Ovary (tissue), 9 donors: Measurements from ENCODE around the gene CXCR2. TPM values are rescaled to one million over a fixed set of nuclear protein-coding genes. Genes with fewer than 3 reads are reported as not detected.

Experiments used
- DNase-seq, 5 donors: peaks; one replicate each; pipeline ENCODE4 v3.0.0-alpha.2; 2019 to 2020
- H3K27ac ChIP-seq, 2 donors: fragments of 200-600 bp; one replicate each; pipeline versions ENCODE4 v1.5.1 to v1.8.0; 2019 to 2022
- H3K27me3 ChIP-seq: fragments of 200-600 bp; one replicate; pipeline ENCODE4 v1.8.0; 2022
- H3K36me3 ChIP-seq: fragments of 200-600 bp; sonication (generic); one replicate; pipeline ENCODE4 v1.5.1; 2019
- H3K4me1 ChIP-seq: one replicate; pipeline ENCODE4 v1.8.1; 2013; ENCODE audit warnings: mild to moderate bottlenecking, moderate library complexity; ENCODE audit not compliant: insufficient read depth
- H3K4me3 ChIP-seq: fragments of 200-600 bp; sonication (generic); one replicate; pipeline ENCODE4 v1.5.1; 2017
- H3K9me3 ChIP-seq, 2 donors: fragments of 200-600 bp in 1 of 2; sonication (generic) in 1 of 2; one replicate each; pipeline versions ENCODE4 v1.5.1 to v1.8.1; 2013 to 2019; ENCODE audit warnings: mild to moderate bottlenecking in 1 of 2, moderate library complexity in 1 of 2
- EP300 ChIP-seq: sonication (generic); formaldehyde crosslinking; IDR thresholded peaks from one replicate; pipeline ENCODE4 v1.6.1; 2017; ENCODE audit warnings: antibody characterized with exemption
- POLR2A ChIP-seq: fragments of 450-650 bp; IDR thresholded peaks from one replicate; pipeline ENCODE4 v1.6.1; 2017; ENCODE audit warnings: antibody characterized with exemption, mild to moderate bottlenecking, moderate library complexity
- WGBS, 3 donors: extraction: QIAGEN DNeasy Blood & Tissue Kit in 1 of 3; methylation state at CpG; one replicate each; pipeline versions ENCODE4 v1.1.5 to v1.1.7; 2013 to 2017; 5-methylcytosine and 5-hydroxymethylcytosine counted together
- intact Hi-C, 4 donors: fragments of 100-400 bp; cut with DNase I; formaldehyde crosslinking; loops; one replicate each; pipeline versions ENCODE4 v1.11.0 to v1.15.1; 2022 to 2023
- polyA plus RNA-seq, 2 donors: library from polyadenylated mRNA; stranded (reverse); fragments of 200-250 nt in 1 of 2; fragments of 350-450 nt in 1 of 2; fragmentation: Illumina TruSeq in 1 of 2; extraction: RNeasy Lipid Tissue Mini Kit (QIAGEN cat#74804) in 1 of 2; gene quantifications; one replicate each; pipeline ENCODE4 v1.2.3, GENCODE V29; 2013 to 2014
- total RNA-seq, 7 donors: library from RNA; depleted of rRNA in 2 of 7; stranded (reverse); fragments of >200 nt in 2 of 7; fragmentation: NEBNext Ultra II Directional in 3 of 7; extraction: Animal tissue kit (Norgen Biotek cat#: 25700) in 3 of 7; gene quantifications; one replicate each; pipeline versions ENCODE4 v1.1.0 to v1.2.4, GENCODE V29; 2016 to 2023
- TF ChIP-seq, protein P1 (sequence below), 3 donors: fragments of 450-650 bp in 2 of 3; fragments of 200-600 bp in 1 of 3; IDR thresholded peaks; one replicate each; pipeline versions ENCODE4 v1.5.1 to v1.8.0; 2016 to 2022; ENCODE audit warnings: antibody characterized with exemption in 3 of 3, mild to moderate bottlenecking in 1 of 3
- donor health status: DM: no; HTN: no; CAD: no; lungs with moderate emphysema.
- donor health status: DM: no; HTN: no; CAD: no.
- donor health status: Bipolar disorder and iron deficiency.
- donor health status: DM: yes; HTN: yes; CAD: no.
- donor health status: DM: no; HTN: no; CAD: no.
- donor health status: DM: yes; HTN: yes; CAD: no.

Gene CXCR2
- total and polyA plus RNA-seq, 9 donors = 0.08 to 3.0 (median 0.33) TPM; not detected in 2

- 84 to 86% (median 84%) methylated on average over 5 of the region's 5 CpGs for WGBS, 3 donors
Measured at GRCh38 chr2:218149848-218150440, 24.1 kb downstream of the CXCR2 start.

DNA sequence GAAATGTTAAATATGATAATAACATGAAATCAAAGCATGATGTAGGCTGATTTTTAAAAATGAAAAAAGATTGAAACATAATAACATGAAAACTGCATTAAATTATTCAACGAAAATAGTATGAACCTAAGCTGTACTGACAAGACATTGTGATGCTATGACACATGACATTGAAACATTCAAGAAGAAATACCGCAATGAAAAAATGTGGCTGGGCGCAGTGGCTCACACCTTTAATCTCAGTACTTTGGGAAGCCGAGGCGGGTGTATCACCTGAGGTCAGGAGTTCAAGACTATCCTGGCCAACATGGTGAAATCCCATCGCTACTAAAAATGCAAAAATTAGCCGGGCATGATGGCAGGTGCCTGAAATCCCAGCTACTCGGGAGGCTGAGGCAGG, 26.3 kb downstream of the CXCR2 start:
- 89 to 91% (median 91%) methylated on average over 8 of the region's 8 CpGs for WGBS, 3 donors
- TF ChIP-seq POLR2A = no peak
- TF ChIP-seq, protein P1, sequence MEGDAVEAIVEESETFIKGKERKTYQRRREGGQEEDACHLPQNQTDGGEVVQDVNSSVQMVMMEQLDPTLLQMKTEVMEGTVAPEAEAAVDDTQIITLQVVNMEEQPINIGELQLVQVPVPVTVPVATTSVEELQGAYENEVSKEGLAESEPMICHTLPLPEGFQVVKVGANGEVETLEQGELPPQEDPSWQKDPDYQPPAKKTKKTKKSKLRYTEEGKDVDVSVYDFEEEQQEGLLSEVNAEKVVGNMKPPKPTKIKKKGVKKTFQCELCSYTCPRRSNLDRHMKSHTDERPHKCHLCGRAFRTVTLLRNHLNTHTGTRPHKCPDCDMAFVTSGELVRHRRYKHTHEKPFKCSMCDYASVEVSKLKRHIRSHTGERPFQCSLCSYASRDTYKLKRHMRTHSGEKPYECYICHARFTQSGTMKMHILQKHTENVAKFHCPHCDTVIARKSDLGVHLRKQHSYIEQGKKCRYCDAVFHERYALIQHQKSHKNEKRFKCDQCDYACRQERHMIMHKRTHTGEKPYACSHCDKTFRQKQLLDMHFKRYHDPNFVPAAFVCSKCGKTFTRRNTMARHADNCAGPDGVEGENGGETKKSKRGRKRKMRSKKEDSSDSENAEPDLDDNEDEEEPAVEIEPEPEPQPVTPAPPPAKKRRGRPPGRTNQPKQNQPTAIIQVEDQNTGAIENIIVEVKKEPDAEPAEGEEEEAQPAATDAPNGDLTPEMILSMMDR (IDR thresholded peaks at IDR 0.05) = no peak
- no peak for TF ChIP-seq EP300
- no peaks in the 10 kb centered on the region for H3K27me3 ChIP-seq
- no peaks in the 10 kb centered on the region for H3K4me1 ChIP-seq
- H3K9me3 ChIP-seq = no peaks in the 10 kb centered on the region
- H3K27ac ChIP-seq = no peak overlapping the region
- H3K4me3 ChIP-seq = no peak overlapping the region
- no peak for DNase-seq
- no peaks in the 10 kb centered on the region for H3K36me3 ChIP-seq
- intact Hi-C loops = no loop called here

More at GRCh38 chr2:218149848-218150440, 24.1 kb downstream of the CXCR2 start:
- Histone ChIP-seq H3K4me1 (no peaks in the 10 kb centered on the region), H3K27me3 (no peaks in the 10 kb centered on the region), H3K36me3 (no peaks in the 10 kb centered on the region), H3K9me3 (no peaks in the 10 kb centered on the region), H3K4me3 (no peak overlapping the region), H3K27ac (no peak overlapping the region)
- DNase-seq = no peak
- intact Hi-C loops = no loop called here
- TF ChIP-seq, protein P1 (IDR thresholded peaks at IDR 0.05) = no peak
- TF ChIP-seq EP300 (no peak), POLR2A (no peak)

GRCh38 chr2:218152777-218153176, 26.9 kb downstream of the CXCR2 start:
- H3K36me3 ChIP-seq = no peaks in the 10 kb centered on the region
- no peaks in the 10 kb centered on the region for H3K4me1 ChIP-seq
- no peak overlapping the region for H3K27ac ChIP-seq
- H3K27me3 ChIP-seq = no peaks in the 10 kb centered on the region
- no peak for TF ChIP-seq POLR2A
- TF ChIP-seq, protein P1 (IDR thresholded peaks at IDR 0.05) = no peak
- TF ChIP-seq EP300 = no peak
- no peaks in the 10 kb centered on the region for H3K9me3 ChIP-seq
- no peak overlapping the region for H3K4me3 ChIP-seq
- intact Hi-C loops = no loop called here
- WGBS, 3 donors = 54 to 67% (median 60%) methylated on average over 1 of the region's 1 CpG
- no peak for DNase-seq

DNA sequence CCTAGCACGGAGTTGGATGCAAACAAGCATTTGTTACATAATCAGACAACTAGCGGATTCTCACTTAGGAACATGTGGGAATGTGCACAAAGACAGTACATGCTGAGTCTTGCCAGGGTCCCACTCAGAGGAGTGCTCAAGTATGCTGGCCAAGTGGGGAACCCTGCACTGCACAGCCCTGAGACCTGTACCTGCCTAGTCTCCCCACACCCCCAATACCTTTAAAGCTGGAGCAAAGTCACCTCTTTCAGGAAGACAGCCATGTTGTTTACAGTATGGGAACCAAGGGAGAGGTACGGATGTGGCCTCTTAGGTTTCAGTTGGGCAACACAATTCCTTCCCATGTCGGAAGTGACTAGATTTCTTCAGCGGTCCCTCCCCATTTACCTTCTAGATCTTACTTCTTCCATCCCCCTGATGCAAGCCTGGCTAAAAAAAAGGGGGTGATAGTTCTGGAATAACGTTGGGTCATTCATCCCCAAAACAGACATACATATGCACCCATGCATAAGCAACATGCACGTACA, 30.2 kb downstream of the CXCR2 start:
- 79 to 84% (median 82%) methylated on average over 7 of the region's 7 CpGs for WGBS, 3 donors
- no peak overlapping the region for H3K4me3 ChIP-seq
- DNase-seq = no peak
- intact Hi-C loops = no loop called here
- H3K27me3 ChIP-seq = no peaks in the 10 kb centered on the region
- H3K27ac ChIP-seq = no peak overlapping the region
- H3K36me3 ChIP-seq = no peaks in the 10 kb centered on the region
- no peak for TF ChIP-seq POLR2A
- no peak for TF ChIP-seq EP300
- no peaks in the 10 kb centered on the region for H3K9me3 ChIP-seq
- no peaks in the 10 kb centered on the region for H3K4me1 ChIP-seq

DNA sequence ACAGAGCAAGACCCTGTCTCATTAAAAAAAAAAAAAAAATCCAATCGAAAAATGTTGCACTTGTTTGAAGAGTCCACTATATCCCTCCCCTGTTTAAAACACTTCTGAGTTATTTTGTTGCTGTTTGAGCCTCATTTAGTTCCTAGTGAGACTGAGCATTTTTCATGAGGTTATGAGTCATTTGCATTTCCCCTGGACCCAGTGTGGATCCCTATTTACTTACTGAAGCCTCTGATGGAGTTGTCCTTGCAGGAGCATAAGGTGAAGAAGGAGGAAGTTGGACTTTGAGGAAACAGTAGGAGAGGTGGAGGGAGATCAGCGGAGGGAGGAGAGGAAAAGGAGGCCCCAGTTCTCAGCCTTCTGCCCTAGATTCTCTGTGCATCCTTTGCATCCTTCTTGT, 35.8 kb downstream of the CXCR2 start:
- Histone ChIP-seq H3K9me3 (no peaks in the 10 kb centered on the region), H3K4me1 (no peaks in the 10 kb centered on the region), H3K27ac (no peak overlapping the region), H3K36me3 (no peaks in the 10 kb centered on the region), H3K27me3 (no peaks in the 10 kb centered on the region), H3K4me3 (no peak overlapping the region)
- intact Hi-C loops = no loop called here
- WGBS, 3 donors = 76 to 93% (median 78%) methylated on average over 2 of the region's 2 CpGs
- no peak for DNase-seq
- TF ChIP-seq, protein P1 (IDR thresholded peaks at IDR 0.05) = no peak
- TF ChIP-seq EP300 (no peak), POLR2A (no peak)
